ENCODE results near the gene GBE1. TPM values are rescaled to one million over a fixed set of nuclear protein-coding genes. Genes with fewer than 3 reads are reported as not detected.

GBE1 gene
- total RNA-seq, 4 donors from 2014 or later, result 127 to 319 (median 239) TPM

DNA sequence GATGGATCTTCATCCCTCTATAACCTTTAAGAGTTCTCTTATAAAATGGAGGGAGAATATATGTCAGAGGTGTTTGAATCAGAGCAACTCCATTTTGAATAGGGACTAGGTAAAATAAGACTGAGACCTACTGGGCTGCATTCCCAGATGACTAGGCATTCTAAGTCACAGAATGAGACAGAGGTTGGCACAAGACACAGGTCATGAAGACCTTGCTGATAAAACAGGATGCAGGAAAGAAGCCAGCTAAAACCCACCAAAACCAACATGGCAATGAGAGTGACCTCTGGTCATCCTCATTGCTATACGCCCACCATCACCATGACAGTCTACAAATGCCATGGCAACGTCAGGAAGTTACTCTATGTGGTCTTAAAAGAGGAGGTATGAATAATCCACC, 211.0 kb downstream of the GBE1 start:
- H3K4me1 ChIP-seq, result peaks cover 0 to 33% of the 10 kb centered on the region in 2 donors
- intact Hi-C loops (cut with DNase I; ENCODE audit: low total_unique reads), result no loop called here
- ATAC-seq, result peak in 1 of 2 donors; percentile 51
- no peaks in the 10 kb centered on the region for H3K9me3 ChIP-seq
- H3K27ac ChIP-seq, result peak overlapping the region in 3 of 4 donors; percentile 25 to 64 (median 52)
- no peak for TF ChIP-seq POLR2A (IDR thresholded peaks at IDR 0.05)
- TF ChIP-seq, protein P1, sequence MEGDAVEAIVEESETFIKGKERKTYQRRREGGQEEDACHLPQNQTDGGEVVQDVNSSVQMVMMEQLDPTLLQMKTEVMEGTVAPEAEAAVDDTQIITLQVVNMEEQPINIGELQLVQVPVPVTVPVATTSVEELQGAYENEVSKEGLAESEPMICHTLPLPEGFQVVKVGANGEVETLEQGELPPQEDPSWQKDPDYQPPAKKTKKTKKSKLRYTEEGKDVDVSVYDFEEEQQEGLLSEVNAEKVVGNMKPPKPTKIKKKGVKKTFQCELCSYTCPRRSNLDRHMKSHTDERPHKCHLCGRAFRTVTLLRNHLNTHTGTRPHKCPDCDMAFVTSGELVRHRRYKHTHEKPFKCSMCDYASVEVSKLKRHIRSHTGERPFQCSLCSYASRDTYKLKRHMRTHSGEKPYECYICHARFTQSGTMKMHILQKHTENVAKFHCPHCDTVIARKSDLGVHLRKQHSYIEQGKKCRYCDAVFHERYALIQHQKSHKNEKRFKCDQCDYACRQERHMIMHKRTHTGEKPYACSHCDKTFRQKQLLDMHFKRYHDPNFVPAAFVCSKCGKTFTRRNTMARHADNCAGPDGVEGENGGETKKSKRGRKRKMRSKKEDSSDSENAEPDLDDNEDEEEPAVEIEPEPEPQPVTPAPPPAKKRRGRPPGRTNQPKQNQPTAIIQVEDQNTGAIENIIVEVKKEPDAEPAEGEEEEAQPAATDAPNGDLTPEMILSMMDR (IDR thresholded peaks at IDR 0.05 in 4 of 5, conservative IDR thresholded peaks at IDR 0.05 in 1 of 5), result no peak
- DNase-seq, result peak in 1 of 2 donors; percentile 43
- no peaks in the 10 kb centered on the region for H3K27me3 ChIP-seq
- in situ Hi-C loops (cut with MboI; ENCODE audit: low sequenced_read_pairs in 4 of 4), result no loop called here
- H3K36me3 ChIP-seq, result peaks cover 0 to 15% of the 10 kb centered on the region in 2 donors
- no peak overlapping the region for H3K4me3 ChIP-seq

DNA sequence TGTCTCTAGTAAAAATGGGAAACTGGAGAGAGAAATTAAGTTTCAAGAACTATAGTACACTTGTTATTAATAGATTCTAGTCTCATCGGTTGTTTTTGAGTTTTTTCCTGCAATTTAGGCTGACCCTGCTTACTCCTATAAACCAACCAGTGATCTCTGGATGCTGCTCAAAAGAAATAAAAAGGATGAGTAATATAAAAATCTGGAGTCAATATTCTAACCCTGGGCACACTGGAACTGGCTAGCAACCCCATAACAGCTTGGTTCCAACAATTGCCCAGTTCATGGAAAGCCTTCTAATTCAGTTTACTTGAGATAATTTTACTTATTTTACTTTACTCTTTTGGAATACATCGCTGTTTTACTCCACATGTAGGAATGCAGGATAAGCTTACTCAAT, 211.6 kb downstream of the GBE1 start:
- in situ Hi-C loops (cut with MboI; ENCODE audit: low sequenced_read_pairs in 4 of 4) (no loop called here), intact Hi-C loops (cut with DNase I; ENCODE audit: low total_unique reads) (no loop called here)
- Histone ChIP-seq H3K4me1 (peaks cover 0 to 28% of the 10 kb centered on the region in 2 donors), H3K9me3 (no peaks in the 10 kb centered on the region), H3K4me3 (no peak overlapping the region), H3K27me3 (no peaks in the 10 kb centered on the region), H3K36me3 (peaks cover 0 to 15% of the 10 kb centered on the region in 2 donors), H3K27ac (peak overlapping the region in 3 of 4 donors; percentile 16 to 64 (median 52))
- TF ChIP-seq POLR2A (IDR thresholded peaks at IDR 0.05), result no peak
- TF ChIP-seq, protein P1 (IDR thresholded peaks at IDR 0.05 in 4 of 5, conservative IDR thresholded peaks at IDR 0.05 in 1 of 5), result no peak
- no peak for DNase-seq
- ATAC-seq, result no peak

DNA sequence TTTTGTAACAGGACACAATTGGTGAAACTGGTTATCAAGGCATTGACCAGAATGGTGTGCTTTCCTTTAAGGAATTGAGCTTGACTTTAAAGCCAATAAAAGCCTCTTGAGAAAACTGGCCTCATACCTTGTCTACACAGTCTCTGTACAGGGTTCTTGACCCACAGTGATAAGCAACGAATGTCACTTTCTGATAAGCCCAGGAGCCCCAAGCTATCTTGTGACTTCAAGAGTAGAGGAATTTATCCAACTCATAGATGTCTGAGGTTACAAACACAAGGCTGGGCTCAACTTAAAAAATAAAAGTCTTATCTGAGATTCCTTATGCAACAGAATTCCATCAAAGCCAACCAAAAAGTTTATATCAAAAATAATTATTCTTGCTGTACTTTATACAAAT, 212.1 kb downstream of the GBE1 start:
- Histone ChIP-seq H3K4me1 (peaks cover 0 to 24% of the 10 kb centered on the region in 2 donors), H3K4me3 (no peak overlapping the region), H3K9me3 (no peaks in the 10 kb centered on the region), H3K27me3 (no peaks in the 10 kb centered on the region), H3K36me3 (peaks cover 0 to 15% of the 10 kb centered on the region in 2 donors), H3K27ac (peak overlapping the region in 2 of 4 donors; percentile 52 to 64)
- intact Hi-C loops (cut with DNase I; ENCODE audit: low total_unique reads) (no loop called here), in situ Hi-C loops (cut with MboI; ENCODE audit: low sequenced_read_pairs in 4 of 4) (no loop called here)
- TF ChIP-seq, protein P1 (IDR thresholded peaks at IDR 0.05 in 4 of 5, conservative IDR thresholded peaks at IDR 0.05 in 1 of 5), result no peak
- ATAC-seq (no peak), DNase-seq (no peak)

DNA sequence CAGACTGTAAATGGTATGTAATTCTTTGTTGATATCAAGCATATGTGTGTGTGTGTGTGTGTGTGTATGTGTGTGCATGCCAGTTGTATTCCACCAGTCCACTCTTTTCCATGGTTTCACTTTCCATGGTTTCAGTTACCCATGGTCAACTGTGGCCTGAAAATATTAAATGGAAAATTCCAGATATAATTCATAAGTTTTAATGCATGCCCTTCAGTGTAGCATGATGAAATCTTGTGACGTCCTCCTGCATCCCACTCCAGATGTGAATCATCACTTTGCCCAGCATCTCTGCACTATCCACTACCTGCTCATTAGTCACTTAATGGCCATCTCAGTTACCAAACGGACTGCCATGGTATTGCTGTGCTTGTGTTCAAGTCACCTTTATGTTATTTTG, 215.9 kb downstream of the GBE1 start:
- Histone ChIP-seq H3K9me3 (no peaks in the 10 kb centered on the region), H3K4me3 (no peak overlapping the region), H3K4me1 (peaks cover 0 to 13% of the 10 kb centered on the region in 2 donors), H3K27ac (no peak overlapping the region), H3K27me3 (no peaks in the 10 kb centered on the region), H3K36me3 (peaks cover 0 to 15% of the 10 kb centered on the region in 2 donors)
- intact Hi-C loops (cut with DNase I; ENCODE audit: low total_unique reads) (no loop called here), in situ Hi-C loops (cut with MboI; ENCODE audit: low sequenced_read_pairs in 4 of 4) (no loop called here)
- DNase-seq (no peak), ATAC-seq (peak; percentile 45 to 47)
- TF ChIP-seq POLR2A (IDR thresholded peaks at IDR 0.05), result no peak
- TF ChIP-seq, protein P1 (IDR thresholded peaks at IDR 0.05 in 4 of 5, conservative IDR thresholded peaks at IDR 0.05 in 1 of 5), result no peak

DNA sequence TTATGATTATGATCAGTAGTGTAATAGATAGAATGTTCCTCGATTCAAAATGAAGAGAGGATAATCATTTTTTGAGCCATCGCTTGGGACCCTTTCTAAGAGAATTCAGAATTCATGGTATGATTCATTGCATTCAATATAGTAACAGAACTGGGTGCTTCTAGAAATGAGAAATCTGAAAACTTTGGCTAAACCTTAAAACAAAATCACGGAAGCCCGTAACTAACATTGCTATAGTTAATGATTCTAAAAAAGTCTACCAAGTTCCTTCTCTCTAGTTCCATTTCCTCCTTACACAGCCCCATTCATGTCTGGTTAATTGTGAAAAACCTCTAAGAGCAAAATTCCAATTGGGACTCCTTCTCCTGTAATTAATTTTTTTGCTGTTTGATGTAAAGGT, 217.1 kb downstream of the GBE1 start:
- Histone ChIP-seq H3K9me3 (no peaks in the 10 kb centered on the region), H3K27ac (no peak overlapping the region), H3K4me3 (no peak overlapping the region), H3K36me3 (peaks cover 0 to 15% of the 10 kb centered on the region in 2 donors), H3K4me1 (peaks cover 0 to 3% of the 10 kb centered on the region in 2 donors), H3K27me3 (no peaks in the 10 kb centered on the region)
- in situ Hi-C loops (cut with MboI; ENCODE audit: low sequenced_read_pairs in 4 of 4) (no loop called here), intact Hi-C loops (cut with DNase I; ENCODE audit: low total_unique reads) (no loop called here)
- ATAC-seq, result no peak
- TF ChIP-seq POLR2A (IDR thresholded peaks at IDR 0.05), result no peak
- TF ChIP-seq, protein P1 (IDR thresholded peaks at IDR 0.05 in 4 of 5, conservative IDR thresholded peaks at IDR 0.05 in 1 of 5), result no peak
- no peak for DNase-seq

Data from gastrocnemius medialis (tissue), 4 donors.